HG03575 (cell line): ENCODE data around the gene KRTAP10-5.
"Not testable (repeated sequence)": the region's sequence is repeated elsewhere in the genome, so short reads cannot be mapped to it uniquely, and the experiment has no call there.

Experiments
- ATAC-seq: cut with Tn5 transposase; IDR thresholded peaks from one replicate; pipeline ENCODE4 v1.9.1; 2021; ENCODE audit not compliant: unreplicated experiment, insufficient number of reproducible peaks, low FRiP score; ENCODE audit errors: extremely low read depth

KRTAP10-5 gene

GRCh38 chr21:44557491-44558328, 22.7 kb downstream of the KRTAP10-5 start:
- ATAC-seq: no peak

- ATAC-seq: no peak
Observed at GRCh38 chr21:44556879-44557278, 23.5 kb downstream of the KRTAP10-5 start.

GRCh38 chr21:44555200-44555875, 25.1 kb downstream of the KRTAP10-5 start:
- ATAC-seq: no peak

GRCh38 chr21:44552681-44553080, 27.7 kb downstream of the KRTAP10-5 start:
- ATAC-seq: no peak

GRCh38 chr21:44552136-44552535, 28.3 kb downstream of the KRTAP10-5 start:
- ATAC-seq: no peak

GRCh38 chr21:44551340-44551961, 29.0 kb downstream of the KRTAP10-5 start, which contains the start of gene KRTAP10-2:
TSS of gene KRTAP10-2 (minus strand) at chr21:44551505. CDS start at chr21:44551458, 47 bp downstream.
- no peak for ATAC-seq

- no peak for ATAC-seq
Observed at GRCh38 chr21:44550807-44551206, 29.6 kb downstream of the KRTAP10-5 start.

- ATAC-seq: not testable (repeated sequence)
Observed at GRCh38 chr21:44550285-44550684, 30.1 kb downstream of the KRTAP10-5 start.

- ATAC-seq: no peak
Observed at GRCh38 chr21:44549525-44550211, 30.7 kb downstream of the KRTAP10-5 start.

GRCh38 chr21:44548922-44549321, 31.5 kb downstream of the KRTAP10-5 start:
- no peak for ATAC-seq

GRCh38 chr21:44548381-44548780, 32.0 kb downstream of the KRTAP10-5 start:
- ATAC-seq: no peak

- ATAC-seq: no peak
Observed at GRCh38 chr21:44547656-44548331, 32.6 kb downstream of the KRTAP10-5 start.

GRCh38 chr21:44544566-44544965, 35.8 kb downstream of the KRTAP10-5 start:
- no peak for ATAC-seq

- no peak for ATAC-seq
Observed at GRCh38 chr21:44542716-44543115, 37.7 kb downstream of the KRTAP10-5 start.

GRCh38 chr21:44540741-44541288, 39.6 kb downstream of the KRTAP10-5 start:
- ATAC-seq: no peak

GRCh38 chr21:44539991-44540666, 40.3 kb downstream of the KRTAP10-5 start, which contains the start of gene KRTAP10-1:
TSS of gene KRTAP10-1 (minus strand) at chr21:44540195. CDS start at chr21:44540150, 45 bp downstream.
- ATAC-seq: no peak

- ATAC-seq: no peak
Observed at GRCh38 chr21:44539046-44539445, 41.4 kb downstream of the KRTAP10-5 start.
